Activated CD8-positive, alpha-beta memory T cell treated with anti-CD3 and anti-CD28 coated beads, Interleukin-2, amount 50 U/mL, for 1 hour (primary cell): Measurements from ENCODE around the gene CTNNA3.

Experiments
- DNase-seq: peaks from one replicate; pipeline ENCODE4 v3.0.0-alpha.2; 2020; ENCODE audit errors: extremely low read depth

The CTNNA3 gene

DNA sequence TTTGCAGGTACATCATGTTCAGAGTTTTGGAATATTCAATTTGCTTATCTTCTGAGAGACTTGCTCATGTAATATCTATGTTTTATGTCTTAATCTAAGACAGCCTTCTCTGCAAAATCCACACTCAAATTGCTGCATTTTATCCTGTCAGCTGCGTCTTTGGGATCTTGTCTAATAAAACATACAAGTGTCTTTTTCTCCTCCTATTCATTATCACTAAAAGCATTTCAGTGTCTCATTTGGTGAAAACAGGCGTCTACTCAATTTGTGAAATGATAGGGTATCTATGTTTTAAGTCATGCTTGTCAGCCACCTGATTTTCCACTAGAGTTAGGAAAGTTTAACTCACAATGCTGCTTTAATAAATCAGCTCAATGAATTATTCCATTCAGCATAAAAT lies 882.9 kb downstream of the CTNNA3 start:
- DNase-seq, result no peak

DNA sequence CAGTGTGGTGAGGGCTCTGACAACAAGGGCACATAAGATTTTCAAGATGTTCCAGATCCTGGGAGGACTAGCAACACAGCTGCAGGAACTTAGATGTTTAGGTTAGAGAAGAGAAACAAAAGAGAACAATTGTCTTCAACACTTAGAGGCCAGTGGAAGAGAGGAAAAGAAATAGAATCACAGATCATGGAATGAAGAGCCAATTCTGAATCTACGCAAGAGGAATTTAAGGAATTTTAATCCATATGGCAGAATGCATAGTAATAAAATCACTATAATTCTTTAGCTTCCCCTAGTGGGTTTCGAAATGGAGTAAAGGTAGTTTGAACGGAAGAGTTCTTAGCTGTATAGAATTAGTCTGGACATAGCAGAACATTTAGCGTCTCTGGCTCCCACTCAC lies 884.8 kb downstream of the CTNNA3 start:
- DNase-seq, result no peak

DNA sequence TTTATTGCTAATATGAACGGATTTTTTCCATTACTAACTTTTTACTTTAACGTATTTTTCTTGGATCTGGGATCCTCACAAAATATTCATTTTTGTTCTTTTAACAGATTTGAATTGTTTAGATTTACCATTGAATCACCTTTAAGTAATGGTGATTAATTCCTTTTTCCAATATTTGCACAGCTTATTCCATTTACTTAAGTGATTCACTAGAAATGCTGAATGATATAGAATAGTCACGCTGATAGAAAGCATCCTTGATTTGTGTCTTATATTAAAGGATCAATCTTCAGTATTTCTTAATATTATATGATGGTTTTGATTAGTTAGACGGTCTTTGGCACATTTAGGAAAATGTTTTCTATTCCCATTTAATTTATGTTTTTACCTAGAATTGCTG lies 886.6 kb downstream of the CTNNA3 start:
- no peak for DNase-seq

DNA sequence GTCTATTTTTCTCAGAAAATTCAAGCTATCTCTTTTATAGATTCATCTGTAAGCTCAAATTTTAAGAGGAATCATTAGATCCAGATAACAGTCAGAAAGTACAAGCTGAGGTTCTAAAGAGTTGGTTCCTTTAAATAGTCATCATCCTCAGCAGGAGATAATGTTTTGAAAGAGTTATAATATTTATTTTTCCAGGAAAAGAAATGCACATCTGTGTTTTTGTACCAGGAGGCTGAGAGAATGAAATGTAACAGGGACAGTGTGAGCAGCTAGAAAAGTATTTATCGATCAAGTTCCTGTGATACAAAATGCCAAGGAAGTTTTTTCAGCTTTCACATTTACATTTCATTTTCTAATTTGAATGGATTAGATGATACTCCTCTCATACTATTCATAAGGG lies 890.4 kb downstream of the CTNNA3 start:
- DNase-seq, result no peak

DNA sequence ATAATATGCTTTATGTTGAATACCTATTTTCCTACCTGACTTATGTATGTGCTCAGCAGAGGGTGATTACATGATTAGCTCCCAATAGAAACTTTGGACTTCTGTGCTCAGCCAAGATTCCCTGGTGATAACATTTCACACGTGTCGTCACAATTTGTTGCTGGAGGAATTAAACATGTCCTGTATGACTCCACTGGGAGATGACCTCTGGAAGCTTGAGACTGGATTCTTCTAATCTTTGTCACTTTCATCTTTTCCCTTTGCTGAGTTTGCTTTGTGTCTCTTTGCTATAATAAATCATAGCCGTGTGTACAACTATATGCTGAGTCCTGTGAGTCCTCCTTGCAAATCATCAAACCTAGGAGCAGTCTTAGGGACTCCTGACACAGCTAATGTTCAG lies 891.0 kb downstream of the CTNNA3 start:
- DNase-seq, result no peak

DNA sequence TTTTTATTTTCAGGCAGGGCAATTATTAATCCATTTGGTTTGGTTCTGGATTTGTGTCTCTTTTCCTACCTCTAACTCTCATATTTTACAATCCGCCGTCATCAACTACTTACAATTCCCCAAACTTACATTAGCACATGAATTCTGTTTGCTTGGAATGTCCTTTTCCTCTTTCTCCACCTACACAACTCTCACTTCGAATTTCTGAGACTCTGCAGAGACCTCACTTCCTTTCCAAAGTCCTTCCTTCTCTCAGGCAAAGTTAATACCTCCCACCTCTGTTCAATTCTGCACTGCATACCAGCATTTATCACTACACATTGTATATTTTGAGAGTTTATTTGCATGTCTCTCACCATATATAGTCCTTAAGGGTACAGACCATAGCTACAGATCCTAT lies 892.8 kb downstream of the CTNNA3 start:
- DNase-seq, result no peak

DNA sequence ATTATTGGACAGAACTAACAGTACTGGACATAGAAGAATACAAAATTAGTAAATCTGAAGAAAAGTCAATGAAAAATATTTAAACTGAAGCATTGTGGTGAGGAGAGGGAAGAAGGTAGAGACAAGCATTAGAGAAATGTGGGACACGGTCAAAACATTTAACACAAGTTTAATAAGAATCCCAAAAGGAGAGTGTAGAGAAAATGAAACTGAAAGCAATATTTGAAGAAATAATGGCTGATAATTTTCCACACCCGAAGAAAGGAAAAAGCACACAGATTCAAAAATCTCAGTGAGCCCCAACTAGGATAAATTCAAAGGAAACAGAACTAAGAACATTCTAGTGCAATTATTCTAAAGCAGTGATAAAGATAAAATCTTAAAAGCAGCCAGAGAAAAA lies 896.5 kb downstream of the CTNNA3 start:
- no peak for DNase-seq

DNA sequence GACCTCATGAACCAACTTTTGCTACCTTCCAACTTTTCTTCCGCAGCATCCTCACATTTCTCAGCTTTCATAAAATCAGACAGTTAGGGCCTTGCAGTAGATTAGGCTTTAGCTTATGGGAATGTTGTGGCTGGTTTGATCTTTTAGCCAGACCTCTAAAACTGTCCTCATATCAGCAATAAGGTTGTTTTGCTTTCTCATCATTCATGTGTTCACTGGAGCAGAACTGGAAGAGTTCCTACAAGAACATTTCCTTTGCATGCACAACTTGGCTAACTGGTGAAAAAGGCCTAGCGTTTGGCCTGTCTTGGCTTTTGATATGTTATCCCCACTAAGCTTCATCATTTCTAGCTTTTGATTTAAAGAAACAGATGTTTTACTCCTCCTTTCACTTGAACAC lies 900.1 kb downstream of the CTNNA3 start:
- no peak for DNase-seq

DNA sequence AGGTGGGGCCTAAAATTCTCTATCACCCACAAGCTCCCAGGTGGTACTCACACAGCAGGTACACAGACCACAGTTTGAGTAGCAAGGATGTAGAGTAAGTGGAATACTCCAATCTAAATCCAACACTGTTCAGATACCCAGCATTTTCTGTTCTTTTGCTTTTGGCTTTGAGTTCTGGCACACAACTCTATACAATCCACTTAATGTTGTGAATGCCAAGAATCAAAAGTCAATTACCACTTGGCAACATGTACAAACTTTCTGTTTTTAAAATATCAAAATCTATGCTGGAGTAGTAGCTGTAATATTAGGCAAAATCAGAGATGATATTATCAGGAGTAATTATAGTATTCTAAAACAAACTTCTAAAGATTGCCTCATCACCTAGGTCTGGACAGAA lies 903.6 kb downstream of the CTNNA3 start:
- DNase-seq, result no peak

DNA sequence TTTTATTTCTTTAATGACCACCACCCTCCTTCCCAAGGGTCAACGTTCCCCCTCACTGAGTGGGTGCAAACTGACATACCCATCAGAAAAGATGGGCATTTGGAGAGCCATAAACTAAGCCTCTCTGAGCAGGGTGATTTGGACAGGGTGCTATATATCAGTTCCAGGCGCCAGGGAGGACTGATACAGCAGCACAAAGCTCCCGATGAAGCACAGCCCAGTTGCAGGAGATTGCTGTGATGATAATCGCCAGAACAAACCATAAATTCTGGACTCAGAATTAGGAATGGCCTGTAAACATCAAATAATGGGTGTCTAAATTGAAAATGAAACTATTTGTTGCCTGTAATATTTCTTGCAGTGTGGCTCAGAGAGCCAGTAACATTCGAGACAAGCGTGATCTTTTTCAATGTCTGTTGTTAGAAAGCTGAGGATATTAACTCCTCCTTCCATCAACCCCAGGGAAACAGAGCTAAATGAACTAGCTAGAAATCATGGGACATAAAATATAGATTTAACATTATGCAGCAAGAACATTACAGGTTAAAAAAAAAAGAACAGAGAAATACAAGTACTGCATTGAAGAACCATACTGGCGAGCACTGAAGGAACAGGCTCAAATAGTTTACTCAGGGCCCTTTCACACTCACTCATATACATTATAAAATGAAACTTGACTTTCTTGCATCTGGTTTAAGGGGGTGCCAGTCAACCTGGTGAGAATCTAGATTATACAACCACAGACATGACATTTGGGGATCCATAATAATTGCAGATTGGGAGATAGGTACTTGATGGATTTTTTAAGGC lies 907.6 kb downstream of the CTNNA3 start:
- DNase-seq, result no peak

DNA sequence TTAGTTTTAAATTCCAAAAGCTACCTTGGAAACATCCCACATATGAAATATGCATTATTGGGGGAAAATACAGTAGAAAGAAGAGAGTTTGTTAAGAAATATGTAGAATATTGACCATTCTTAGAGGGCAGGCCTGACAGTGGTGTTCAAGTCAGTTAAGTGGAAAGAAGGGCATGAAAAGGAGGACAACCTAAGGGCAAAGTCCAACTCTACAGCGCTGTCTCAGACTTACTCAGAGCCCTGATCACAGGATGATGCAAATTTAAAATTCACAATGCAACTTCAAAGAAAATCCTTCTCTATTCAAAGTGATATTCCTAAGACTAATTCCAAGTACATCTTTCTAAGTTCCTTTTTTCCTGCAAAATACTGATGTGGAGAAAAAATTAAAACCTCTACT lies 909.3 kb downstream of the CTNNA3 start:
- no peak for DNase-seq

DNA sequence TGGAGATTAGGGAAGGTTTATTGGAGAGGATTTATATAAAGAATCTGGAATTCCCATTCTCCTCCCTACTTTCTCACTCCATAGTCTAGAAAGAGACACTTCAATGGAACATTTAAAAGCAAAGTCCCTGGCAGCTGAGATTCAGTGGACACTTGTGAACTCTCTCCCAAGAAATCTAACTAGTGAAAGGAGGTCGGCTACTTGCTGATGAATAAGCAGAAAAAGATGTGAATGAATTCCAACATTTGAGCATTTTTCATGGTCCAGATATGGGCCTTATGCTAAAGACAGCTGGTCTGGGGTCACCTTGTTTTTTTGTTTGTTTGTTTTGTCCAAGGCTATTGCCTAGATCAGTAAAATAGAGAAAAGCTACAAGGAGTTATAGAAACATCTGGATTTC lies 911.2 kb downstream of the CTNNA3 start:
- no peak for DNase-seq

DNA sequence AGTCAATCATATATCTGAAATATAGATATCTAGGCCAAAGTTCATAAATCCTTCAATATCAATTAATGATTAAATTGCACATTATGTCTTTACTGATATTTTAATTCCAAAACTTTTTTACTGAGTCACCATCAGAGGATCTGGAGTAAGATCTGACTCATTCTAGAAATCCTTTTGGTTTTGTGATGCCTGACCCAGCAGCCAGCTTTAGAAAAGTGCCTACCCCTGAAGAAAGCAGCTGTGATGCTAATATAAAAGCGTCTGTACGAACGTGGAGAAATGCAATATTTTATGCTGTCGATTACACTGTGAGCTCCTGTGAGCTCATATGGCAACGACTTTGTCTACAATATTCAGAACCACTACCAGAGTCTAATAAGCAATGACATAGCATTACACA lies 912.7 kb downstream of the CTNNA3 start:
- DNase-seq, result no peak

DNA sequence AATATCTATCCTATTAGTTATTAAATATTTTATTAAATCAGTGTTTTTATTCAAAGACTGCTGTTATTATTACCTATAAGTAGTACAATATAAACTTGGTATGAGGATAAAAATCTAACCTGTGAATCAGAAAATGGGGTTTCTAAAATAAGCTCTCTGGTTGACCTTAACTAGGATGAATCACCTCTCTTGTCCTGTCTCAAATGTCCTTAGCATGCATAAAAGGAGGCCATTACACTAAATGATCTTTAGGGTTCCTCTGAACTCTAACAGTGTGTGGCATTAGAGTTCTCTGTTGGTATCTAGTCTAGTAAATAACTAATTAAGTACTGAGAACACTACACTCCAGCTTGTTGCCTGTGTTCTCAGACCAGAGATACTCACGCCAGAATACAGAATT lies 913.2 kb downstream of the CTNNA3 start:
- no peak for DNase-seq

DNA sequence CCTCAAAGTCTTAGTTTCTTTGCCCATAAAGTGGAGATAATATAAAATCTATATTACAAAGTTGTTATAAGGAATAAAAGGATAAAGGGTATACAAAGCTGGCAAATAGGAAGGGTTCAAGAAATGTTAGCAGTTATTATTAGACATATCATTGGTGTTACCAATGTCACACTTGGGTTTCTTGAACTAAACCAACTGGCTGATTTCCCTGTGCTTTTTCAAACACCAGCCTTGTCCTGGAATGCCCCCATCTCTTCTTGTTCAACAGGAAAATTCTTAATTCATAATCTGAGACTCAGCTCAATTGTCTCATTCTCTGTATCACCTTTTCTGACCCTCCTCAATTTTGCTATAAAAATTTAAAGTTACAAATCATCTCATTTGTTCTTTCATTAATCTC lies 913.9 kb downstream of the CTNNA3 start:
- no peak for DNase-seq

DNA sequence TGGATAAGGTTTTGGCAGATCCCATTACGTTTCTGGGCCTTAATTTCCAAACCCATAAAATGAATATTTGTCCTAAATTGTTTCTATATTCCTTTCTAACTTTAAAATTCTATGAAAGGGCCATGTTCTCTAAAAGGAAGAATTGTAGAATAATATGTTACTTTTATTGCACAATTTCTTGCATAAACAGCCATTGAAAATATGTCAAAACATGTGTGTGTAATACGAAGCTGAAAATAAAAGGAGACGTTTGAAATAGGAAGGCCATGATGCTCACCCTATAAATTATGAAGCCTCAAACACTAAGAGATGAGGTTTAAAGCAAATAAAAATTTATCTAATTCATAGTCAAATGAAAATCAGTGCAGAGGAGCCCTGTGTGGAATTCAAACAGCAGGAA lies 915.2 kb downstream of the CTNNA3 start:
- no peak for DNase-seq

DNA sequence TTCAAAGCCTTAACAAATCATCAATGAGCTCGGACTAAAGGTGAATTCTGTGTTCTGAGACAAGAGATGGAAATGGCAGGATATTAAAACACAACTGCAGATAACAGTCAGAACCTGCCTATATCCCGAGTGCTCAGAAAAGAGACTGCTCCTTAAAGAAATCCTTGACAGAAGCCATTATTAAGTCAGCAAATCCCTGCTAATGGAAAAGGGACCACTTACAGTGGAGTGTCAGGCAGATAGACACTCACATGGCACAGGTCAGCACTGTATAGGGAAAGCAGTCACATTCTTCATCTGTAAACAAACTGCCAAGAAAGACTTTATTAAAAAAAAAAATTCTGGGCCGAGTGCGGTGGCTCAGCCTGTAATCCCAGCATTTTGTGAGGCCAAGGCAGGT lies 917.6 kb downstream of the CTNNA3 start:
- DNase-seq, result no peak

DNA sequence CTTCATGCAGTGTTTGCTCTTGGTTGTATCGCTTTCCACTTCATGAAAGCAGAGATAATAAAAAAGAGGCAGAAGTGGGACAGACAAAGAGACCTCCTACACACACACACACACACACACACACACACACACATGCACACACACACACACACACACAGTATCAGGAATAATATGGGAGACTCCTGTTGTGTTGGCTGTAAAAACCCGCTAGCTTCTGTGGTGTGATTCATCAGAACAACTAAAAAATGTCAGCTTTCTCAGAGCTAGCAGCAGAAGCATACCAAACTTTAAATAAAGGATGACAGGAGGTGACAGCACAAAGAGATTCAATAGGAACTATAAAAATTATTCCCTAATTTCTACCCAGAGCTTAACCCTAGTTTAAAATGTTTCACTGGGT lies 918.3 kb downstream of the CTNNA3 start:
- DNase-seq, result no peak

DNA sequence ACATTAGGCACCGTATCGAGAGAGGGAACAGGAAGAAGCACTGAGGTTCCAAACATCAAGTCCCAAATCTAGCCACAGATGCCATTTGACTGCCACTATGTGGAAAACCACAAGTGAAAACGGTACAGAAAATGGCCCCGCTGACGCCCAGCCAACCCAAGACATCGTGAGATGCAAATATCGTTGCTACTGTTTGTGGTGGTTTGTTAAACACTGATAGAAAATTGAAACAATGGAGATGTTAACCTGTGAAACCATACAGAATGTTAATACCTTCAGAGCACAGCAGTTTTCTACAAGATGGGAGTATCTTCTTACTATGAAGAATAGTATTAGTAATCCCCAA lies 922.5 kb downstream of the CTNNA3 start:
- DNase-seq, result no peak

DNA sequence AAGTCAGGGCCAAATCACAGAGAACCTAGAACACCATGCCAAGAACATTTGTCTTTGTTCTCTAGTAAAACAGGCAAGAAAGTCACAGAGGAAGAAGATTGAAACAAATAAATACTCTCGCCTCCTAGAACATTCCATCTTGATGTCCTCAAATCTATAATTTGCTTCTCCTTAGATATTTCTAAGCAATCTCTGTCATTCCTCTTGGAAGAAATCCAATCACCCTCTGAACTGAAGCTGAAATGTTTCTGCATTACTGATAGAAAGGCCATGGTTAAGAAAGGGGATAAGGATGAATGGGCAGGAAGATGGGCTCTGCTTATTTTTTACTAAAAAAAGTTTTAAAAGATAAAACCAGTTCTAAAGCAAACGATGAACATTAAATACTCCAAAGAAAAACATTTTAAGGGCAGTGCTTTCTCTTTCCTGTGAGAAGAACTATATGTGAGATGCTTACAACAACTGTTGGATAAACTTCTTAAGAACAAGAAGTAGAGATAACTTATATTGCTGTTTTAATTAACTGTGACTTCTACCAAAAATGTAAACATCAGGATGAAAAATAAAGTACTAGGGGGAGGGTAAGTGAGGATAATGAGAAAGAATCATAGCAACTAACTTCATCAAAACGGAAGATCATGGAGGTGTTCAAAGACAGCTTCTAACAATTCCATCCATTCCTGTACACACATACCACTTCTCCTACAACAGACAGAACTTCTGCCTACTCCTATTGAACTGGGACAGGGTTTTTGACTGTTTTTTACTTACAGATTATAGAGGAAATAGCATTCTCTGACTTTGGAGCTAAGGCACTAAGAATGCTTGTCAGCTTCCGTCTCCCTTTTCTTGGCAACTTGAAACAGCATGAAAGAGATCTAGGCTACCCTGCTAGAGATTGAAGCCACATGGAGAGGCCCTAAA lies 923.2 kb downstream of the CTNNA3 start:
- no peak for DNase-seq

DNA sequence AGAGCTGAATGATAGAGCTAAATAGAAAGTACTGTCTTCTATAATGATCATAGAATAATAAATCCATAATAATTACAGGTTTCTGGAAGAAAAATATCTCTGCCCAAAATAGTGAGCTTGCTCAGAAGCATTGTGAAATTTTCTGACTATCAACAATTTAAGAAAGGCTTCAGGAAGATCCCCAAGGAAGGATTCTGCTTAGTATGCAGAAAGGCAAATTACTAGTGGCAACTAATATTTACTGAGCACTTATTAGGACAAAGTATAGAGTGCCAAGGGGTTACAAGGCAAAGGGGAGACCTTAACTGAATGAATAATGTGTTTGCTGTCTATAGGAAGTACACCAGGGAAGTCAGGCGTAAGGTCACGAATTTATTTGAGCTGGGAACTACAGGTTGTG lies 928.3 kb downstream of the CTNNA3 start:
- no peak for DNase-seq

DNA sequence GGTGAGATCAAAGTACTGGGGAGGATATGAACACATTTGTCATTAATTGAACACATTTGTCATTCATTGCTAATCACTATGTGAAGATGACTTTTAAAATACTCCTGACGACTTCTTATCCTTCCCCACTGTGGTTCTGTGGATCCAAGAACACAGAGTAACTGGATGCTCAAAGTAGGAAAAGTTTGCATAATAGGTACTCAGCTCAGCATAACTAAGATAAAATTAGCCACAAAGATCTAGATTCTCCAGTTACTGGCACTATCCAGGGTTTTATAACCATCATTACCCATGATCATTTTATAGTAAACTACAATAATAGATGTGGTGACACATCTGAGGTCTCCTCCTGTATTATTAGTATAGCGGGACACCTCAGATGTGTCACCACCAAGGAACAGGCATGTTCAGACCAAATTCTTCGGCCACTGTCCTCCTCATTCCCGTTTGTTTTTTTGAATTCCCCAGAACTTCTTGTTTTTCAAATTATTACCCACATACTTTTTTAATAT lies 933.7 kb downstream of the CTNNA3 start:
- DNase-seq, result no peak

DNA sequence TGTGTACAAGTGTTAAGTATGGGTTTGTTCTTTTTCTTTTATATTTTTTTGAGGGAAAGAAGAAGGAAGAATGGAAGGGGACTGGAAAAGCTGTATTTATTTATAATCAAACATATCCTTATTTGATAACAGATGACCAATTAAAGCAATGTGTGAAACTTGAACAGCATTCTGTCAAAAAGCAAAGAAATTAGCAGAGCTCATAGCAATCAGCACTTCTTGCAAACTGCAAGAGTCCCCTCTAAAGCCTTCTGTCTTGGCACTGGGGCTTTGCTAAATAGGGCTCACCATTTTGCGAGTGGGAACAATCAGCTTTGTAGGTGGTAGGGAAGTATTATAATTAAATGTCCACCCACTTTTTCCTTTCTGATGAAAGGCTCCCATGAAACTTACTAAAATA lies 935.1 kb downstream of the CTNNA3 start:
- no peak for DNase-seq
